Heart left ventricle (tissue), 13 donors: ENCODE results near the gene CGB1.
A peak's percentile ranks its signal among the peaks of the same experiment; 100 is the strongest.

Source experiments
- CTCF ChIP-seq, 12 donors: fragments of 200-600 bp; sonication (generic) in 4 of 12; IDR thresholded peaks; one replicate each; pipeline versions ENCODE4 v1.5.0 to v1.8.0; 2018 to 2022; ENCODE audit warnings: antibody characterized with exemption in 12 of 12, mild to moderate bottlenecking in 5 of 12
- POLR2A ChIP-seq, 2 donors: fragments of 450-650 bp; IDR thresholded peaks; one replicate each; pipeline ENCODE4 v1.6.1; 2017; ENCODE audit warnings: antibody characterized with exemption in 2 of 2, mild to moderate bottlenecking in 2 of 2, moderate library complexity in 2 of 2
- donor health status: ischemic (EF 13 %, LVEDD 7.1; RV severe dilation, severe dysfunction).
- donor health status: DM: no; HTN: yes; CAD: no.
- donor health status: DM: no; HTN: no; CAD: no.
- donor health status: ischemic (EF 25% LVEDD 6.9; RV normal size, moderate dysfunction).
- donor health status: ischemic (EF 25% LVEDD 5.7; RV mildly dilated, moderate dysfunction).
- donor health status: ischemic (EF 35%, LVEDD 5.7; RV mildly dilated, moderate dysfunction).
- donor health status: nonischemic (EF 11% LVEDD 7.7; RV severe dilation, severe dysfunction).
- donor health status: DM: yes; HTN: yes; CAD: no.
- donor health status: PGD.
- donor health status: ischemic (EF 29% LVEDD 5.4; RV normal size, mild dysfunction).
- donor health status: nonischemic (EF 23%, LVEDD 6.1; RV moderate dilation, normal function).

- TF ChIP-seq POLR2A (IDR thresholded peaks at IDR 0.05), result no peak
- TF ChIP-seq CTCF (IDR thresholded peaks at IDR 0.05), result peak in 2 of 12 donors; percentile 9 to 14
These were observed 37.1 kb upstream of the CGB1 start for GRCh38 chr19:49073514-49074378.
